Astrocyte (in vitro differentiated cells and primary cell): Measurements from ENCODE around the gene TEX36. TPM values are rescaled to one million over a fixed set of nuclear protein-coding genes. Genes with fewer than 3 reads are reported as not detected.

Source experiments
- DNase-seq: peaks from one replicate; pipeline ENCODE4 v3.0.0-alpha.2; 2010; ENCODE audit warnings: low read depth
- FAIRE-seq: peaks from 2 replicates; lab custom pipeline; 2011; peaks lifted over from hg19 to GRCh38; lab: Jason Lieb, UNC
- H2AFZ ChIP-seq: 2 replicates; pipeline ENCODE4 v1.6.0; 2012; ENCODE audit warnings: low read depth, low read length, inconsistent platforms
- H3K27ac ChIP-seq: 2 replicates; pipeline ENCODE4 v1.5.1; 2011; ENCODE audit warnings: low read depth, low read length, inconsistent platforms
- H3K27me3 ChIP-seq: 2 replicates; pipeline ENCODE4 v1.6.0; 2011; ENCODE audit warnings: low read length, inconsistent platforms; ENCODE audit not compliant: insufficient read depth
- H3K36me3 ChIP-seq: 2 replicates; pipeline ENCODE4 v1.5.1; 2011; ENCODE audit warnings: low read length, inconsistent platforms; ENCODE audit not compliant: insufficient read depth
- H3K4me1 ChIP-seq: 2 replicates; pipeline ENCODE4 v1.5.1; 2011; ENCODE audit warnings: low read length, inconsistent platforms; ENCODE audit not compliant: insufficient read depth
- H3K4me2 ChIP-seq: 2 replicates; pipeline ENCODE4 v1.6.0; 2012; ENCODE audit warnings: low read length, inconsistent platforms
- H3K4me3 ChIP-seq: 2 replicates; pipeline ENCODE4 v1.5.1; 2011; ENCODE audit warnings: low read depth, mild to moderate bottlenecking, low read length, inconsistent platforms; ENCODE audit not compliant: insufficient read depth
- H3K79me2 ChIP-seq: 2 replicates; pipeline ENCODE4 v1.6.0; 2012; ENCODE audit warnings: mild to moderate bottlenecking, low read length, inconsistent platforms; ENCODE audit not compliant: insufficient read depth
- H3K9ac ChIP-seq: 2 replicates; pipeline ENCODE4 v1.6.0; 2012; ENCODE audit warnings: mild to moderate bottlenecking, low read length, inconsistent platforms
- H3K9me3 ChIP-seq: 2 replicates; pipeline ENCODE4 v1.5.1; 2012; ENCODE audit warnings: low read depth, mild to moderate bottlenecking, low read length, inconsistent platforms; ENCODE audit not compliant: insufficient read depth
- H4K20me1 ChIP-seq: 2 replicates; pipeline ENCODE4 v1.6.0; 2012; ENCODE audit warnings: low read length, inconsistent platforms; ENCODE audit not compliant: insufficient read depth
- H3K27ac Mint-ChIP-seq: one replicate; pipeline ENCODE4 v1.8.0; 2021; ENCODE audit warnings: mild to moderate bottlenecking, mixed read lengths; ENCODE audit not compliant: unreplicated experiment
- H3K27me3 Mint-ChIP-seq: one replicate; pipeline ENCODE4 v1.8.0; 2021; ENCODE audit warnings: low read depth, mixed read lengths; ENCODE audit not compliant: unreplicated experiment
- H3K36me3 Mint-ChIP-seq: one replicate; pipeline ENCODE4 v1.8.0; 2021; ENCODE audit warnings: low read depth, mixed read lengths; ENCODE audit not compliant: unreplicated experiment
- H3K4me1 Mint-ChIP-seq: one replicate; pipeline ENCODE4 v1.8.0; 2021; ENCODE audit warnings: low read depth, mixed read lengths; ENCODE audit not compliant: unreplicated experiment
- H3K4me3 Mint-ChIP-seq: one replicate; pipeline ENCODE4 v1.8.0; 2021; ENCODE audit warnings: mild to moderate bottlenecking, moderate library complexity, mixed read lengths; ENCODE audit not compliant: unreplicated experiment
- H3K9me3 Mint-ChIP-seq: one replicate; pipeline ENCODE4 v1.8.0; 2021; ENCODE audit warnings: mild to moderate bottlenecking, mixed read lengths; ENCODE audit not compliant: unreplicated experiment
- EZH2 ChIP-seq: IDR thresholded peaks from 2 replicates; pipeline ENCODE4 v1.6.1; 2012; ENCODE audit warnings: mild to moderate bottlenecking, low read length, inconsistent platforms; ENCODE audit not compliant: insufficient read depth
- total RNA-seq: library from RNA; stranded (reverse); gene quantifications from 2 replicates; pipeline ENCODE4 v1.2.1, GENCODE V29; 2021
- TF ChIP-seq, protein P1 (sequence below): IDR thresholded peaks from 2 replicates; pipeline ENCODE4 v1.5.1; 2011; ENCODE audit warnings: low read depth, mild to moderate bottlenecking, inconsistent platforms, low read length, moderate library complexity; ENCODE audit not compliant: insufficient read depth

Gene TEX36
- total RNA-seq, 1 donor from 2014 or later: not detected

DNA sequence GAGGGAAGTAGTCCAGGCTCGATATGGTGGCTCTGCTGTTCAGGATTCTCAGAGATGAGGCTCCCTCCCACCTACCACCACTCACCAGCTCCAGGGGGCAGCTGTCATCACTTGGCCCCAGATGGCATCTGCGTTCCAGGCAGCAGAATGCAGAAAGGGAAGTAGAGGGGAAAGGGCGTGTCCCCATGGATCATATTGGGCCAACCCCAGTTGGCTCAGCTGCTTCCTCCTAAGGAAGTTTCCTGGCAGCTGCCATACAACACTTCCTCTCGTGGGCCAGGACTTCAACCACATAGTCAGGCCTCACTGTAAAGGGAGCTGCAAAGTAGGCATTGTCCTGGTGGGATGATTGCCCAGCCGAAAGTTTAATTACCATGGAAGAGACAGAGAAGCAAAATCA is 1.6 kb upstream of the TEX36 start:
- Histone ChIP-seq H3K4me1 (no peaks in the 10 kb centered on the region), H3K4me3 (no peak overlapping the region), H3K79me2 (no peaks in the 10 kb centered on the region), H3K4me2 (no peak overlapping the region), H4K20me1 (no peaks in the 10 kb centered on the region), H3K27me3 (peaks cover 3% of the 10 kb centered on the region), H3K9ac (no peak overlapping the region), H2AFZ (no peak overlapping the region), H3K36me3 (no peaks in the 10 kb centered on the region), H3K27ac (no peak overlapping the region), H3K9me3 (no peaks in the 10 kb centered on the region)
- H3K27ac Mint-ChIP-seq: no peak overlapping the region
- H3K9me3 Mint-ChIP-seq: peaks cover 2% of the 10 kb centered on the region
- FAIRE-seq (no peak), DNase-seq (no peak)
- H3K27me3 Mint-ChIP-seq: peaks cover 17% of the 10 kb centered on the region
- H3K36me3 Mint-ChIP-seq: no peaks in the 10 kb centered on the region
- H3K4me1 Mint-ChIP-seq: no peaks in the 10 kb centered on the region
- TF ChIP-seq, protein P1, sequence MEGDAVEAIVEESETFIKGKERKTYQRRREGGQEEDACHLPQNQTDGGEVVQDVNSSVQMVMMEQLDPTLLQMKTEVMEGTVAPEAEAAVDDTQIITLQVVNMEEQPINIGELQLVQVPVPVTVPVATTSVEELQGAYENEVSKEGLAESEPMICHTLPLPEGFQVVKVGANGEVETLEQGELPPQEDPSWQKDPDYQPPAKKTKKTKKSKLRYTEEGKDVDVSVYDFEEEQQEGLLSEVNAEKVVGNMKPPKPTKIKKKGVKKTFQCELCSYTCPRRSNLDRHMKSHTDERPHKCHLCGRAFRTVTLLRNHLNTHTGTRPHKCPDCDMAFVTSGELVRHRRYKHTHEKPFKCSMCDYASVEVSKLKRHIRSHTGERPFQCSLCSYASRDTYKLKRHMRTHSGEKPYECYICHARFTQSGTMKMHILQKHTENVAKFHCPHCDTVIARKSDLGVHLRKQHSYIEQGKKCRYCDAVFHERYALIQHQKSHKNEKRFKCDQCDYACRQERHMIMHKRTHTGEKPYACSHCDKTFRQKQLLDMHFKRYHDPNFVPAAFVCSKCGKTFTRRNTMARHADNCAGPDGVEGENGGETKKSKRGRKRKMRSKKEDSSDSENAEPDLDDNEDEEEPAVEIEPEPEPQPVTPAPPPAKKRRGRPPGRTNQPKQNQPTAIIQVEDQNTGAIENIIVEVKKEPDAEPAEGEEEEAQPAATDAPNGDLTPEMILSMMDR: no peak
- TF ChIP-seq EZH2: no peak
- no peak overlapping the region for H3K4me3 Mint-ChIP-seq

DNA sequence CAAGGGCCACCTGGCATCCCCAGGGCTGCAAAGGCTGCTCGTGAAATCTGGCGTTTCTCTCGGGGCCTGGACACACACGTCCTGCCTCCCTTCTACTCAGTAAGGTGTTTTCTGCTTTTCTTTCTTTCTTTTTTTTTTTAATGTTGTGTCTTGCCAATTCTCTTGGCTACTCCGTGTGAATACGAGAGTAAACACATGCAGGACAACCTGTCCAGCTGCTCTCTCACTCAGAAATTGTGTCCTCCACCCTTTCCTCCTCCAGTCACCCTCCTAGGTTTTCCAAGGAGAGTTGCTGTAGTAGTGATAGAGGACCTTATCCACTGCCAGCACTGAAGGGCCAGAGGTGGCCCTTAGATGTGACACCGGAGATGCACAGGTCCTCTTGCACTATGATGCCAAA is 858 bp upstream of the TEX36 start:
- Histone ChIP-seq H3K27ac (no peak overlapping the region), H3K4me3 (no peak overlapping the region), H3K79me2 (no peaks in the 10 kb centered on the region), H2AFZ (no peak overlapping the region), H4K20me1 (no peaks in the 10 kb centered on the region), H3K36me3 (no peaks in the 10 kb centered on the region), H3K4me1 (no peaks in the 10 kb centered on the region), H3K9ac (no peak overlapping the region), H3K9me3 (no peaks in the 10 kb centered on the region), H3K27me3 (peaks cover 3% of the 10 kb centered on the region), H3K4me2 (no peak overlapping the region)
- no peak for DNase-seq
- Mint-ChIP-seq H3K4me3 (no peak overlapping the region), H3K9me3 (peaks cover 6% of the 10 kb centered on the region), H3K27ac (no peak overlapping the region), H3K4me1 (no peaks in the 10 kb centered on the region), H3K27me3 (peaks cover 17% of the 10 kb centered on the region), H3K36me3 (no peaks in the 10 kb centered on the region)
- no peak for FAIRE-seq
- TF ChIP-seq, protein P1: no peak
- TF ChIP-seq EZH2: no peak

DNA sequence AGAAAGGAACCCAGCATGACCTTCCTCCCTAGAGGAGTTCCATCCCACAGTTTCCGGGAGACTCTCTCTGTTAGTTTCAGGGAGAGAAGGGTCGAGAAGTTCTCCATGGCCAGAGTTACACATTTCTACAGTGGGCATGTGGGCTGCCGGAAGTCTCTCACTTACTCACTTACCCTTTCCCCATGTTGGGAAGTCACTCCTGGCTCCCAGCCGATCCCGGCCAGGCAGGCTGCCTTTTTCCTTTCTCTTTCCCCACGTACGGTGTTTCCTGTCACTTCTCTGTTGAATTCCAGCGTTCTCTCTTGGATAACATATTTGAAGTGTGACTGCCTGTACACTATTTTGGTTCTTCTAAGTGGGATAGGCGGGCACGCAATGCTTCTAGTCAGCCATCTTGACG is 3.5 kb downstream of the TEX36 start:
- H3K9ac ChIP-seq: no peak overlapping the region
- no peaks in the 10 kb centered on the region for H3K27me3 ChIP-seq
- TF ChIP-seq EZH2: no peak
- TF ChIP-seq, protein P1: no peak
- H4K20me1 ChIP-seq: no peaks in the 10 kb centered on the region
- H3K4me2 ChIP-seq: peak overlapping the region; percentile 64
- no peaks in the 10 kb centered on the region for H3K36me3 ChIP-seq
- Mint-ChIP-seq H3K4me1 (no peaks in the 10 kb centered on the region), H3K4me3 (no peak overlapping the region), H3K27ac (no peak overlapping the region), H3K9me3 (peaks cover 16% of the 10 kb centered on the region), H3K27me3 (peaks cover 11% of the 10 kb centered on the region), H3K36me3 (no peaks in the 10 kb centered on the region)
- H3K4me1 ChIP-seq: no peaks in the 10 kb centered on the region
- no peak overlapping the region for H3K4me3 ChIP-seq
- H3K9me3 ChIP-seq: no peaks in the 10 kb centered on the region
- FAIRE-seq (no peak), DNase-seq (no peak)
- no peaks in the 10 kb centered on the region for H3K79me2 ChIP-seq
- H2AFZ ChIP-seq: no peak overlapping the region
- H3K27ac ChIP-seq: no peak overlapping the region
